PC-9 (cell line): ENCODE results near the gene RALGAPA2.

Source experiments
- CTCF ChIP-seq: fragments of 200-600 bp; sonication (generic); conservative IDR thresholded peaks from 2 replicates; pipeline ENCODE4 v1.6.1; 2017; ENCODE audit warnings: mixed run types, antibody characterized with exemption, mild to moderate bottlenecking, moderate library complexity
- EZH2 ChIP-seq: fragments of 200-600 bp; sonication (generic); IDR thresholded peaks from 2 replicates; pipeline ENCODE4 v1.8.0; 2017; ENCODE audit warnings: antibody characterized with exemption, low read depth

DNA sequence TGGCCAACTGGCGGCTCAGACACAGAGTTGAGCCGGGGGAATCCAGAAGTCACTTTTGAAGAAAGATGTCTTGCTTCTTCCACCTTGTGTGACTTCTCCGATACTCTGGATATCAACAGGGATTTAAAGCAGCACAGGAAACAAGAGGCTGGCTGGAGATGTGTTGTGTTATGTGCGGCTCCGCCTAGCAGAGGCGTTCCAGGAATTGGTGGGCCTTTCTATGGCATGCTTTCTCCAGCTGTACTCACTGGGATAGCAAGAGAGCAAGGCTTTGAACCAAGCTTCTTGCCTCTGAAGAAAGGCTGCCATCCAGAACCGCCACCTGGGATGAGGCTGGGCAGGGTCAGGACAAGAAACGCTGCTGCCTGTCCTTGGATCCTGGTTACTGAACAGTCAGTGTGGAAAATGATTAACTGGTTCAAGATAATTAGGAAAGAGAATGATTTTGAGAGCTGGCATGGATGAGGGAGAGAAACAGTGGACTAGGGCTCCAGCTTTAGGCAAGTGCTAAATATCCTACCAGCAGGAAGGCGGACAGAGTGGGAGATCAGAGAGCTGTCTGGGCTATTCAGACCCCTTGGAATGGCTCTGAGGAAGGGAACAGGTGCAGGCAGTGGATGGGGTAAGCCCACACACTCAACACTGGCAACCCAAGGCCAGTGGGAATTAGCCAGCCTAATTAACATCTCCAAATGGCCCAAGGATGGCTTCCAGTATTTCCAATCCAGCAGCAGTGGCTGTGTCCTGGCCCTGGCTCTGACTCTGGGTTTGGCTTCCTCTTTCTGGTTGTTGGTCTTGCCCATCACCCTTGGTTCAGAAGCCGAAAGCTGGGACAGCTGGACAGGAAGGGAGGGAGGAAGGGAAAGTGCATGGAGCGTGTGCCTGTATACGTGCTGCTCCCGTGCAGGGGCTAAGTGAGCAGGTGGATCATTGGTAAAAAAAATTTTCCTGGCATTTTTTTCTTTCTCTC lies 312.6 kb downstream of the RALGAPA2 start:
- no peak for TF ChIP-seq CTCF
- no peak for TF ChIP-seq EZH2
